H9 (cell line): ENCODE results near the gene NPC1L1. TPM values are rescaled to one million over a fixed set of nuclear protein-coding genes. Genes with fewer than 3 reads are reported as not detected.

Experiments
- DNase-seq: peaks from one replicate; pipeline ENCODE4 v3.0.0-alpha.2; 2017
- H2AFZ ChIP-seq: one replicate; pipeline ENCODE4 v1.6.1; 2013; ENCODE audit warnings: mild to moderate bottlenecking, low read length, control low read depth, moderate library complexity
- H2AK5ac ChIP-seq: 2 replicates; pipeline ENCODE4 v1.6.1; 2013; ENCODE audit warnings: low read length, control low read depth, mixed read lengths; ENCODE audit not compliant: insufficient read length
- H2BK120ac ChIP-seq: one replicate; pipeline ENCODE4 v1.6.1; 2013; ENCODE audit warnings: low read depth, mild to moderate bottlenecking, low read length, control low read depth, inconsistent platforms; ENCODE audit not compliant: poor library complexity, severe bottlenecking
- H2BK12ac ChIP-seq: 2 replicates; pipeline ENCODE4 v1.6.1; 2013; ENCODE audit warnings: low read length, control low read depth, mixed read lengths, low read depth; ENCODE audit not compliant: insufficient read length
- H2BK15ac ChIP-seq: 2 replicates; pipeline ENCODE4 v1.6.1; 2013; ENCODE audit warnings: low read depth, low read length, control low read depth
- H2BK20ac ChIP-seq: one replicate; pipeline ENCODE4 v1.6.1; 2013; ENCODE audit warnings: low read depth, mild to moderate bottlenecking, low read length, control low read depth, inconsistent platforms; ENCODE audit not compliant: poor library complexity, severe bottlenecking
- H2BK5ac ChIP-seq: 2 replicates; pipeline ENCODE4 v1.6.1; 2013; ENCODE audit warnings: low read length, control low read depth, mixed read lengths; ENCODE audit not compliant: insufficient read length
- H3K14ac ChIP-seq: 2 replicates; pipeline ENCODE4 v1.6.1; 2013; ENCODE audit warnings: low read length, control low read depth; ENCODE audit not compliant: insufficient read depth
- H3K18ac ChIP-seq: 2 replicates; pipeline ENCODE4 v1.6.1; 2013; ENCODE audit warnings: low read depth, mild to moderate bottlenecking, mixed read lengths, low read length, control low read depth; ENCODE audit not compliant: insufficient read length
- H3K23ac ChIP-seq: 2 replicates; pipeline ENCODE4 v1.6.1; 2013; ENCODE audit warnings: low read length, control low read depth, mixed read lengths, low read depth; ENCODE audit not compliant: insufficient read length
- H3K23me2 ChIP-seq: 2 replicates; pipeline ENCODE4 v1.6.1; 2013; ENCODE audit warnings: low read depth, mild to moderate bottlenecking, mixed read lengths, low read length, control low read depth; ENCODE audit not compliant: insufficient read length, poor library complexity, severe bottlenecking
- H3K27ac ChIP-seq: 2 replicates; pipeline ENCODE4 v1.5.1; 2013; ENCODE audit warnings: low read length, control low read depth, mixed read lengths, low read depth; ENCODE audit not compliant: insufficient read length
- H3K27me3 ChIP-seq: 2 replicates; pipeline ENCODE4 v1.6.1; 2013; ENCODE audit warnings: low read length, control low read depth, inconsistent platforms; ENCODE audit not compliant: insufficient read depth
- H3K4ac ChIP-seq: 2 replicates; pipeline ENCODE4 v1.6.1; 2013; ENCODE audit warnings: low read depth, mild to moderate bottlenecking, control low read depth, inconsistent platforms, low read length, moderate library complexity
- H3K4me1 ChIP-seq: 2 replicates; pipeline ENCODE4 v1.6.1; 2013; ENCODE audit warnings: low read length, control low read depth, inconsistent platforms; ENCODE audit not compliant: insufficient read depth
- H3K4me2 ChIP-seq: 2 replicates; pipeline ENCODE4 v1.6.1; 2013; ENCODE audit warnings: low read length, control low read depth, mixed read lengths; ENCODE audit not compliant: insufficient read length, insufficient read depth
- H3K56ac ChIP-seq: 2 replicates; pipeline ENCODE4 v1.6.1; 2013; ENCODE audit warnings: low read depth, mild to moderate bottlenecking, mixed read lengths, low read length, control low read depth; ENCODE audit not compliant: insufficient read length
- H3K79me1 ChIP-seq: 2 replicates; pipeline ENCODE4 v1.6.1; 2013; ENCODE audit warnings: low read depth, mild to moderate bottlenecking, moderate library complexity, low read length, control low read depth, inconsistent platforms; ENCODE audit not compliant: insufficient read depth, poor library complexity, severe bottlenecking
- H3K79me2 ChIP-seq: 2 replicates; pipeline ENCODE4 v1.6.1; 2013; ENCODE audit warnings: low read length, control low read depth, inconsistent platforms; ENCODE audit not compliant: insufficient read depth
- H3K9ac ChIP-seq: 2 replicates; pipeline ENCODE4 v1.6.1; 2013; ENCODE audit warnings: low read length, control low read depth, mixed read lengths; ENCODE audit not compliant: insufficient read length; ENCODE audit errors: extremely low read depth
- H3K9me3 ChIP-seq: one replicate; pipeline ENCODE4 v1.6.1; 2013; ENCODE audit warnings: low read depth, low read length, inconsistent platforms; ENCODE audit not compliant: control insufficient read depth
- H3T11ph ChIP-seq: one replicate; pipeline ENCODE4 v1.6.1; 2013; ENCODE audit warnings: mild to moderate bottlenecking, low read length, control low read depth, inconsistent platforms
- H4K20me1 ChIP-seq: one replicate; pipeline ENCODE4 v1.6.1; 2013; ENCODE audit not compliant: control insufficient read depth, insufficient read length, insufficient read depth
- H4K5ac ChIP-seq: 2 replicates; pipeline ENCODE4 v1.6.1; 2013; ENCODE audit warnings: low read depth, mild to moderate bottlenecking, mixed read lengths, low read length, control low read depth; ENCODE audit not compliant: insufficient read length
- H4K8ac ChIP-seq: replicated peaks from 2 replicates; pipeline ENCODE4 v1.6.1; 2013; ENCODE audit warnings: low read length, control low read depth, mixed read lengths, low read depth; ENCODE audit not compliant: insufficient read length
- H4K91ac ChIP-seq: 2 replicates; pipeline ENCODE4 v1.6.1; 2013; ENCODE audit warnings: low read depth, mild to moderate bottlenecking, moderate library complexity, mixed read lengths, low read length, control low read depth; ENCODE audit not compliant: insufficient read length
- H3K27ac Mint-ChIP-seq, 3 experiments: 2 replicates in 2 of 3; 3 replicates in 1 of 3; pipeline ENCODE4 v1.8.0; 2020 to 2021; ENCODE audit warnings: mixed read lengths in 3 of 3, mild to moderate bottlenecking in 1 of 3, moderate library complexity in 1 of 3
- H3K27me3 Mint-ChIP-seq: 2 replicates; pipeline ENCODE4 v1.8.0; 2021; ENCODE audit warnings: low read depth, mild to moderate bottlenecking, moderate library complexity, mixed read lengths
- H3K36me3 Mint-ChIP-seq, 3 experiments: 2 replicates in 2 of 3; 3 replicates in 1 of 3; pipeline ENCODE4 v1.8.0; 2020 to 2021; ENCODE audit warnings: low read depth in 3 of 3, mixed read lengths in 3 of 3; ENCODE audit not compliant: insufficient read depth in 1 of 3
- H3K4me1 Mint-ChIP-seq, 2 experiments: 2 replicates each; pipeline ENCODE4 v1.8.0; 2020; ENCODE audit warnings: mixed read lengths in 2 of 2
- H3K4me3 Mint-ChIP-seq, 2 experiments: 2 replicates in 1 of 2; 3 replicates in 1 of 2; pipeline ENCODE4 v1.8.0; 2020 to 2021; ENCODE audit warnings: mild to moderate bottlenecking in 2 of 2, mixed read lengths in 2 of 2, moderate library complexity in 1 of 2
- H3K9me3 Mint-ChIP-seq, 2 experiments: 2 replicates in 1 of 2; 3 replicates in 1 of 2; pipeline ENCODE4 v1.8.0; 2020; ENCODE audit warnings: mild to moderate bottlenecking in 2 of 2, mixed read lengths in 2 of 2, moderate library complexity in 1 of 2
- WGBS: extraction: QIAGEN DNeasy Blood & Tissue Kit; methylation state at CpG from one replicate; pipeline ENCODE4 v1.1.7; 2013; ENCODE audit warnings: missing lambda C conversion rate, low lambda C conversion rate, mixed read lengths; ENCODE audit not compliant: insufficient read length; ENCODE audit errors: extremely low coverage; 5-methylcytosine and 5-hydroxymethylcytosine counted together
- total RNA-seq: library from RNA; stranded (reverse); gene quantifications from 2 replicates; pipeline ENCODE4 v1.2.1, GENCODE V29; 2021
- TF ChIP-seq, protein P1 (sequence below): fragments of 200-600 bp; sonication (generic); conservative IDR thresholded peaks from 3 replicates; pipeline ENCODE4 v1.8.0; 2021; ENCODE audit warnings: antibody characterized with exemption, mild to moderate bottlenecking

Gene NPC1L1
- total RNA-seq, 1 experiment from 2014 or later = 0.11 TPM

DNA sequence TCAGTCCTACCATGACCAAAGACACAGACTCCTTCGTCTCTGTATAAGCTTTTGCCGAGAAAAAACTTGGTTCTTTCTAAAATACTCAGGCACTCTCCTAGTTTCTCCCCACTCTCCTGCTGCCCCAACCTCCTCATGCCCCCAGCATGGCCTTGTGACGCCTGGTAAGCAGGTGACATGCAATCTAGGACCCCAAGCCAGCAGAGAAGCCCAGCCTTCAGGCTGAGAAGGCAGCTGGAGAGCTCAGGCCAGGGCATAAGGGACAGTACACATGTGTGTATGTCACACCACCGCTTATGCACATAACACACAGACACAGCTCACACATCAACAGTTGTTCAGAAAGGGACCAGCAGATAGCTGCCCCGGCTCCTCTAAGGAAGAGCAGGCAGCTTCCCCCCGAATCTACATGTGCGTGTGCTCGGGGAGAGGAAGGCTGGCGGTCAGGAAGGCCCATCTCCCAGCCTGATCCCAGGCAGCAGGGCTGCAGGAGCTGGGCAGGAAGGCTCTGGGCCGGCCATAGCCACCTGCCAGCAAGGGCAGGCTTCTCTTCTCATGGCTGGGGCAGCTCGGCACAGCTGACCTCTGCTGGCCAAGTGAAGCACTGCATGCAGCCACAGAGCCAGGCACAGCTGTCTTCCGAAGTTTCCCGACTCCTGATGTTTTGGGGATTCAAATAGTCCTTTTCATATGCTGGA is 24.1 kb upstream of the NPC1L1 start:
- Histone ChIP-seq H3K27me3 (no peaks in the 10 kb centered on the region), H3K23ac (no peak overlapping the region), H3K79me1 (no peaks in the 10 kb centered on the region), H2BK12ac (no peak overlapping the region), H3K9me3 (no peaks in the 10 kb centered on the region), H3K4me1 (no peaks in the 10 kb centered on the region), H2BK20ac (no peak overlapping the region), H4K5ac (no peak overlapping the region), H3K9ac (no peak overlapping the region), H2BK120ac (no peak overlapping the region), H3K27ac (no peak overlapping the region), H3K79me2 (no peaks in the 10 kb centered on the region), H3T11ph (no peak overlapping the region), H4K8ac (no peak overlapping the region), H3K4ac (no peak overlapping the region), H3K56ac (no peak overlapping the region), H2BK5ac (no peak overlapping the region), H3K4me2 (no peak overlapping the region), H4K20me1 (no peaks in the 10 kb centered on the region), H3K23me2 (no peaks in the 10 kb centered on the region), H3K18ac (no peak overlapping the region), H2AFZ (no peak overlapping the region), H2AK5ac (no peak overlapping the region), H2BK15ac (no peak overlapping the region), H4K91ac (no peak overlapping the region), H3K14ac (no peak overlapping the region)
- WGBS = no CpG with 5 or more reads among the region's 13 CpGs
- Mint-ChIP-seq H3K4me3 (no peak overlapping the region), H3K27ac (peak overlapping the region; percentile 31 to 91 (median 43); a peak in 5 of 7 replicates), H3K27me3 (peaks cover 1% of the 10 kb centered on the region; the same call in 1 of the 2 replicates), H3K9me3 (no peaks in the 10 kb centered on the region; a peak in 1 of 5 replicates), H3K4me1 (peaks cover 4 to 7% of the 10 kb centered on the region in 2 experiments; a peak in 3 of 4 replicates), H3K36me3 (peaks cover 49 to 68% (median 54%) of the 10 kb centered on the region in 3 experiments)
- TF ChIP-seq, protein P1, sequence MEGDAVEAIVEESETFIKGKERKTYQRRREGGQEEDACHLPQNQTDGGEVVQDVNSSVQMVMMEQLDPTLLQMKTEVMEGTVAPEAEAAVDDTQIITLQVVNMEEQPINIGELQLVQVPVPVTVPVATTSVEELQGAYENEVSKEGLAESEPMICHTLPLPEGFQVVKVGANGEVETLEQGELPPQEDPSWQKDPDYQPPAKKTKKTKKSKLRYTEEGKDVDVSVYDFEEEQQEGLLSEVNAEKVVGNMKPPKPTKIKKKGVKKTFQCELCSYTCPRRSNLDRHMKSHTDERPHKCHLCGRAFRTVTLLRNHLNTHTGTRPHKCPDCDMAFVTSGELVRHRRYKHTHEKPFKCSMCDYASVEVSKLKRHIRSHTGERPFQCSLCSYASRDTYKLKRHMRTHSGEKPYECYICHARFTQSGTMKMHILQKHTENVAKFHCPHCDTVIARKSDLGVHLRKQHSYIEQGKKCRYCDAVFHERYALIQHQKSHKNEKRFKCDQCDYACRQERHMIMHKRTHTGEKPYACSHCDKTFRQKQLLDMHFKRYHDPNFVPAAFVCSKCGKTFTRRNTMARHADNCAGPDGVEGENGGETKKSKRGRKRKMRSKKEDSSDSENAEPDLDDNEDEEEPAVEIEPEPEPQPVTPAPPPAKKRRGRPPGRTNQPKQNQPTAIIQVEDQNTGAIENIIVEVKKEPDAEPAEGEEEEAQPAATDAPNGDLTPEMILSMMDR = peak; percentile 95
- DNase-seq = peak; percentile 74
